Retinal pigment epithelial cell (primary cell): ENCODE data around the gene EGLN1.

ENCODE experiments used
- DNase-seq: peaks from one replicate; pipeline ENCODE4 v3.0.0-alpha.2; 2010; ENCODE audit warnings: low read depth
- H3K4me3 ChIP-seq: 2 replicates; pipeline ENCODE4 v1.5.1; 2011; ENCODE audit warnings: mild to moderate bottlenecking, low read length, control low read depth, moderate library complexity
- TF ChIP-seq, protein P1 (sequence below): conservative IDR thresholded peaks from 2 replicates; pipeline ENCODE4 v1.5.1; 2011; ENCODE audit warnings: low read depth, low read length, control low read depth, inconsistent platforms

Gene EGLN1

DNA sequence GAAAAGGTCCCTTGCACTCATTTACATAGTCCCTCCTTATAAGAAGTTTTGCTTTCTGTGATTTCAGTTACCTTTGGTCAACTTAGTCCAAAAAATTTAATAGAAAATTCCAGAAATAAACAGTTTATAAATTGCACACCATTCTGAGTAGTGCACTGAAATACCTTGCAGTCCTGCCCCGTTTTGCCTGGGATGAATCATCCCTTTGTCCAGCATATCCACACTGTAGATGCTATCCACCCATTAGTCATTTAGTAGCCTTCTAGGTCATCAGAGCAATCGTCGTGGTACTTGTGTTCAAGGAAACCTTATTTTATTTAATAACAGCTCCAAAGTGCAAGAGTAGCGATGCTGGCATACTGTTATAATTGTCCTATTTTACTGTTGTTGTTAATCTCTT, 46.0 kb downstream of the EGLN1 start:
- DNase-seq, result no peak
- TF ChIP-seq, protein P1, sequence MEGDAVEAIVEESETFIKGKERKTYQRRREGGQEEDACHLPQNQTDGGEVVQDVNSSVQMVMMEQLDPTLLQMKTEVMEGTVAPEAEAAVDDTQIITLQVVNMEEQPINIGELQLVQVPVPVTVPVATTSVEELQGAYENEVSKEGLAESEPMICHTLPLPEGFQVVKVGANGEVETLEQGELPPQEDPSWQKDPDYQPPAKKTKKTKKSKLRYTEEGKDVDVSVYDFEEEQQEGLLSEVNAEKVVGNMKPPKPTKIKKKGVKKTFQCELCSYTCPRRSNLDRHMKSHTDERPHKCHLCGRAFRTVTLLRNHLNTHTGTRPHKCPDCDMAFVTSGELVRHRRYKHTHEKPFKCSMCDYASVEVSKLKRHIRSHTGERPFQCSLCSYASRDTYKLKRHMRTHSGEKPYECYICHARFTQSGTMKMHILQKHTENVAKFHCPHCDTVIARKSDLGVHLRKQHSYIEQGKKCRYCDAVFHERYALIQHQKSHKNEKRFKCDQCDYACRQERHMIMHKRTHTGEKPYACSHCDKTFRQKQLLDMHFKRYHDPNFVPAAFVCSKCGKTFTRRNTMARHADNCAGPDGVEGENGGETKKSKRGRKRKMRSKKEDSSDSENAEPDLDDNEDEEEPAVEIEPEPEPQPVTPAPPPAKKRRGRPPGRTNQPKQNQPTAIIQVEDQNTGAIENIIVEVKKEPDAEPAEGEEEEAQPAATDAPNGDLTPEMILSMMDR, result no peak
- no peak overlapping the region for H3K4me3 ChIP-seq

GRCh38 chr1:231374394-231374793, 47.7 kb downstream of the EGLN1 start:
- H3K4me3 ChIP-seq, result no peak overlapping the region
- TF ChIP-seq, protein P1, result no peak
- DNase-seq, result no peak

DNA sequence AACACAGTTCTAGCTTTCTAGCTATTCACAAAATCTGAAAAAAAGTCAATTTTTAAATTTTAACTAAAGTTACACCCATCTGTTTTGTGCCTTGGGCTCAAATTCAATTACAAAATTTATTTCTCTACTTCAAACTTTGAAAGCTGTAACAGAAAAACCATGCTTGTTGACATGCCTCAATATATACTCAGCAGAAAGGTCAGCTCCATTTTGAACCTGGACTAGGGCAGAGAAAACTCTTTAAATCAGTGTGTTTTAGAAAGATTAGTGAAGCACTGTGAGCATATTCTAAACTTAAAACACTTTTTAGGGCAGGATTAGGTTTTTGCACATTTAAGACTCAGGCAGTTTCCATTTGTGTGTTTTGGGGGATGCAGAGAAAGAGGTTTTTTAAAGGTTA, 49.6 kb downstream of the EGLN1 start:
- no peak for DNase-seq
- TF ChIP-seq, protein P1, result no peak
- H3K4me3 ChIP-seq, result no peak overlapping the region

GRCh38 chr1:231369282-231369681, 52.8 kb downstream of the EGLN1 start:
- H3K4me3 ChIP-seq, result no peak overlapping the region
- TF ChIP-seq, protein P1, result no peak
- no peak for DNase-seq

GRCh38 chr1:231364192-231364591, 57.9 kb downstream of the EGLN1 start:
- TF ChIP-seq, protein P1, result no peak
- H3K4me3 ChIP-seq, result no peak overlapping the region
- DNase-seq, result no peak

DNA sequence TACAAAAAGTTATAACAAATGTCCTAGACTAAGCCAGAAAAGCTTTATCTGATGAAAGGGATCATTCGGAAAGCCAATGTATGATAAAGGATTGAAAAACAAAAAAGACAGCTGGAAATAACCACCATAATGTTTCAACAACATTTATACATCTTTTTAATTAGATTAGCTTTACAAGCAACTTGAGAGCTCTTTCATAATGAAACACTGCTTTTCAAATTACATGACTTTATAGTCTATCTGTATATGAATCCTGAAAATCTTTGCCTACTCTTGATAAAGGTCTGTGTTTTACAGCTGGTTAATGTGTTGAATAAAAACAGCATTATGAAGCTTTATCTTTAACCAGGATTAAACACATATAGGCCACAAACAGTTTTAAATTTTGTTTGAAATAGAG, 58.5 kb downstream of the EGLN1 start:
- H3K4me3 ChIP-seq, result no peak overlapping the region
- no peak for DNase-seq
- TF ChIP-seq, protein P1, result no peak

DNA sequence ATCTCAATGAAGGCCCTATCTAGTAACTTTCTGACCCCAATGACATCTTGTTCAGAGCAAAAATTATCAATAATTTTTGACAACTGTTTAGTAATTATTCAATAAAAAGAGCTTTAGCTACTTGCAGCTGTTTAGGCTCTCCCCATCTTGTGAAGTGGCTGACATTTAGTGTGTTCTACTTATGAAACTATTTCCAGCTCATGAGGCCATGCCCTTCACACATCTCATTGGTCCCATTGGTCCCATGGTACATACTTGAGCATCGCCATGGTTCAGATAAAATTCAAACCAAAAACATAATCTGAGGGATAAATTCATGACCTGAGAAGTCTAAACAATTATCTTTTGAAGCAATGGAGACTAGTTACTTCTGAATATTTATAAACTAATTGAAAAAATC, 59.8 kb downstream of the EGLN1 start:
- DNase-seq, result no peak
- no peak overlapping the region for H3K4me3 ChIP-seq
- TF ChIP-seq, protein P1, result no peak
